Urinary bladder (tissue), 4 donors: Measurements from ENCODE around the gene RPS6KA2. TPM values are rescaled to one million over a fixed set of nuclear protein-coding genes. Genes with fewer than 3 reads are reported as not detected.
A peak's percentile ranks its signal among the peaks of the same experiment; 100 is the strongest.

Experiments used
- DNase-seq: peaks from one replicate; pipeline ENCODE4 v3.0.0-alpha.2; 2015; ENCODE audit errors: extremely low spot score
- H3K27ac ChIP-seq: one replicate; pipeline ENCODE4 v1.5.1; 2013; ENCODE audit warnings: low read depth, mild to moderate bottlenecking, moderate library complexity
- H3K36me3 ChIP-seq: one replicate; pipeline ENCODE4 v1.6.1; 2013; ENCODE audit warnings: mild to moderate bottlenecking, moderate library complexity; ENCODE audit not compliant: insufficient read depth
- H3K4me1 ChIP-seq: one replicate; pipeline ENCODE4 v1.6.1; 2013; ENCODE audit warnings: mild to moderate bottlenecking, moderate library complexity; ENCODE audit not compliant: insufficient read depth
- H3K4me3 ChIP-seq: one replicate; pipeline ENCODE4 v1.5.1; 2013; ENCODE audit warnings: low read depth, low read length
- WGBS: extraction: QIAGEN DNeasy Blood & Tissue Kit; methylation state at CpG from one replicate; pipeline ENCODE4 v1.1.7; 2013; 5-methylcytosine and 5-hydroxymethylcytosine counted together
- polyA plus RNA-seq: library from polyadenylated mRNA; stranded (reverse); fragments of 200-250 nt; gene quantifications from one replicate; pipeline ENCODE4 v1.2.3, GENCODE V29; 2013
- total RNA-seq: library from RNA; depleted of rRNA; stranded (reverse); fragments of >200 nt; gene quantifications from one replicate; pipeline ENCODE4 v1.2.3, GENCODE V29; 2014
- donor health status: healthy with polysubstance abuse.
- donor health status: healthy.

RPS6KA2 gene
- total and polyA plus RNA-seq, 2 donors, result 34.7 to 67.0 TPM

- DNase-seq, result no peak
- Histone ChIP-seq H3K36me3 (no peaks in the 10 kb centered on the region), H3K4me1 (peaks cover 2% of the 10 kb centered on the region), H3K4me3 (no peak overlapping the region), H3K27ac (no peak overlapping the region)
- WGBS, result 72% methylated on average over 8 of the region's 8 CpGs
These were observed 59.9 kb downstream of the RPS6KA2 start for GRCh38 chr6:166567107-166567506.

DNA sequence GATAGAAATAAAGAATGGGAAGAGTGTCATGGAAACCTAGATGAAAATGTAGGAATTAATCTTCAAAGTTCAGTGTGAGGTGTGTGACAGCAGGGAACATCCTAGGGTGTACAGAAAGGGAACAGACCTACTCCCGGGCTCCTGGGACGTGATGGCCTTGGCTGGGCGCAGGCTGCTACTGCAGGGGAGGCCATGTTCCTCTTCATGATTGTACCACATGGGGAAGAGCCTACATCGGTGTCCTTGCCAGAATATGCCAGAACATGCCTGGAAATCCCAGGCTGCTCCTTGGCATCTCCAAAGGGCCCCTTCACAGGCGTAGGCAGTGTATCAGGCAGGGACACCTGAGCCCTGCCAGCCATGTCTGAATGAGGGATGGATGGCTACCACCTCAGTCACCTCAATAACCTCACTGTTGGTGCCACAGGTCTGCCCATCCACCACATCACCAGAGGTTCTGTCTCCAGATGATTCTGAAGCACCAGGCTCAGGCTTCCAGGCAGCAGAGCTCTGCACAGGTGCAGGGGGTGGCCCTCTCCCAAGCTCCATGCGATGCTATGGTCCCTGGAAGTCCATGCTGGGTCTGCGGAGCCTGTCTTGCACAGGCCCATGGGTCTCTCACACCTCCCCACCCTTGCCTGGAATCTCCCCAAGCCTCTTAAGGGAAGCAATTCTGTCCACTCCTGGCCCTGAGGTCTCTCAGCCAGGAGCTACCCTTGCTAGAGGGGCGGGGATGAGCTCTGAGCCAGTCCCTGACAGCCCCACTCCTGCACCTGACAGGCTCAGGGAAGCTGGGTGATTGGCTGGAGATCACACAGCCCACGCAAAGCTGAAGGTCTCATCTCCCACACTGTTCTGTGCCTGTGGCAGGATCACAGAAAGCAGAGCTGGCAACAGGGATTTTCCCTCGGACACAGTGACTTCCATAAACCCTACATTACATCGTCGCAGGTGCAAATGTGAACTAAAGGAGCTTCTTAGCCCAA, 60.7 kb downstream of the RPS6KA2 start:
- no peaks in the 10 kb centered on the region for H3K36me3 ChIP-seq
- peaks cover 2% of the 10 kb centered on the region for H3K4me1 ChIP-seq
- H3K4me3 ChIP-seq, result no peak overlapping the region
- no peak for DNase-seq
- 95% methylated on average over 12 of the region's 12 CpGs for WGBS
- H3K27ac ChIP-seq, result no peak overlapping the region

DNA sequence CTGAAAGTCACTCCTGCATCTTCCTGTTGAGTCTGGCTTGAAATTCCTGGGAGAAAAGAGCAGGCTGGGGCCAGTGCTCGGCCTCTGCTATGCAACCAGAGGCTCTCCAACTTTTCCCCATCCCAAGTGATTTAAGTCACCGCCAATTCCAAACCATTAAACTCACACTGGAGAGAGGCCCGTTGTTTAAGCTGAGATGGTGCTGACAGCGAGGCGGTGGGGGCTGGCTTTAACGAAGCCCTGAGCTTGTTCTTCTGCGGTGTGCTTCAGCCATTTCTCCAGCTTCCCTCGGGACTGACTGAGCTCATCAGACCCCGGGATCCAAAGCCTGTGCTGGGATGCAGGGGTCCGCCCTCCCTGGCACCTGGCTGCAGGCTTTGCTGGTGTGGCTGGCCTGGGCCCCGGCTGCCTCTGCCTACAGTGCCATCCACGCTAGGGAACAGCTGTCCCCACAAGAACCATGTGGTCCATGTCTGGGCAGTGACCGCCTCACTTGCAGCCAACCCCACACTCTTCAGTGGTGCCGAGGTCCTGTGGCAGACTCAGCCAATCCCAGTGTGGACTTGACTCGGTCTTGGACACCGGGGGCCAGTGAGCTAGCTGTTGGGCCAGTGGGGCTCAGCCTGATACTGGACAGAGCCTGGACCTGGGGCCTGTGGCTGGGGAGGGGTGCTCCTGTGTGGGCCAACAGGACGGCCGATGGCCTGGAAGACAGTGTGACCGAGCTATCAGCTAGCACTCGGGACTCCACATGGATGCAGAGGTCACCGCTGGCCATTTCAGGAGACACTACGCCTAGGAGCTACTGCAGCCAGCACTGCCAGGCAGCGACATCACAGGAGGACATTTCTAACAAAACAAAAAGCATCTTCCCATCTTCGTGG, 61.7 kb downstream of the RPS6KA2 start:
- peaks cover 2% of the 10 kb centered on the region for H3K4me1 ChIP-seq
- WGBS, result 75% methylated on average over 24 of the region's 24 CpGs

GRCh38 chr6:166563805-166564204, 63.2 kb downstream of the RPS6KA2 start:
- no peak overlapping the region for H3K27ac ChIP-seq
- H3K4me3 ChIP-seq, result no peak overlapping the region
- peaks cover 2% of the 10 kb centered on the region for H3K4me1 ChIP-seq
- 81% methylated on average over 9 of the region's 9 CpGs for WGBS
- no peak for DNase-seq
- H3K36me3 ChIP-seq, result no peaks in the 10 kb centered on the region

More for the DNA sequence above, 61.7 kb downstream of the RPS6KA2 start:
- Histone ChIP-seq H3K36me3 (no peaks in the 10 kb centered on the region), H3K4me3 (no peak overlapping the region), H3K27ac (peak overlapping the region; percentile 13)
- DNase-seq, result no peak

DNA sequence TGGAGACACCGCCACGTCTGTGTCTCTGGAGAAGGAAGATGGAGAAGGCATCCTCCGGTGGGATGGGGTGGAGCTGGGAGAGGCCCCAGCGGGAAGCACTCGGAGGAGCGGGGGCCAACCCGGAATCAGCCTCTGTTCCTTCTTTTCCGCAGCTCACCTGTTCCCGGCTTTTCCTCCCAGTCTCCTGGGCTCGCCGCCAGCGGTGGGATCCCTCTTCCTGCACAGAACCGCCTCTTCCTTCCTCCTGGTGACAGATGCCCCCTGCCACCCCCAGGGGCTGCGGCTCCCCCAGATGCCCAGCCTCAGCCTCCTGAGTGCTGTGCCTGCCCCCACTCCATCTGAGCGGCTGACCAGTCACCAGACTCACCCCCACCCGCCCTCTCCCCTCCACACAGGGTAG, 63.9 kb downstream of the RPS6KA2 start:
- no peaks in the 10 kb centered on the region for H3K36me3 ChIP-seq
- 83% methylated on average over 16 of the region's 16 CpGs for WGBS
- peaks cover 2% of the 10 kb centered on the region for H3K4me1 ChIP-seq
- H3K27ac ChIP-seq, result no peak overlapping the region
- DNase-seq, result no peak
- H3K4me3 ChIP-seq, result no peak overlapping the region

GRCh38 chr6:166562726-166563125, 64.3 kb downstream of the RPS6KA2 start:
- WGBS, result 97% methylated on average over 9 of the region's 9 CpGs
- DNase-seq, result no peak
- no peaks in the 10 kb centered on the region for H3K36me3 ChIP-seq
- no peak overlapping the region for H3K4me3 ChIP-seq
- no peak overlapping the region for H3K27ac ChIP-seq
- H3K4me1 ChIP-seq, result peaks cover 2% of the 10 kb centered on the region

DNA sequence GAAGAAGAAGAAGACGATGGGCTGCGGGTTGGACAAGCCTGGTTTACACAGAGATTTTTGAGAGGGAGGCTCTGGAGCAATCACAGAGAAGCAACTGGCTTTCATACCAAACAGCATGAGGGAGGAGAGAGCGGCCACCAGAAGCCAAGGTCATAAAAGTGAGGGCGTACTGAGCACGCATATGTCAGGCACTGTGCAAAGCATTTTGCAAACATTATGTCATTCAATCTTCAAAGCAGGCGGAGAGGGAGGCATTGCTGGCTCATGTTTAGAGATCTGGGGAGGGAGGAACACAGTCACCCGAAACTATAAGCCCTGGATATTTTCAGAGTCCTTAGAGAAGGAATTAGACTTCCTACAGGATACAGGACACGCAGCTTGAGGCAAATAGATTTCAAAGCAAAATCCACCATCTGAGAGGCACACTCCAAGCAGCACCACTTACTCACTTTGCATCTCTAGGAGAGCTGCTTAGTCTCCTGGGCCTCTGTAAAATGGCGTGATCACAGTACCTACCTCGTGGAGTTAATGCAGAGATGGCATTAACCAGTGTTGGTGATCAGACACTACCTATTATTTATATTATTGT, 65.2 kb downstream of the RPS6KA2 start:
- 58% methylated on average over 10 of the region's 10 CpGs for WGBS
- Histone ChIP-seq H3K4me3 (no peak overlapping the region), H3K36me3 (no peaks in the 10 kb centered on the region), H3K4me1 (peaks cover 2% of the 10 kb centered on the region), H3K27ac (peak overlapping the region; percentile 79)
- no peak for DNase-seq

DNA sequence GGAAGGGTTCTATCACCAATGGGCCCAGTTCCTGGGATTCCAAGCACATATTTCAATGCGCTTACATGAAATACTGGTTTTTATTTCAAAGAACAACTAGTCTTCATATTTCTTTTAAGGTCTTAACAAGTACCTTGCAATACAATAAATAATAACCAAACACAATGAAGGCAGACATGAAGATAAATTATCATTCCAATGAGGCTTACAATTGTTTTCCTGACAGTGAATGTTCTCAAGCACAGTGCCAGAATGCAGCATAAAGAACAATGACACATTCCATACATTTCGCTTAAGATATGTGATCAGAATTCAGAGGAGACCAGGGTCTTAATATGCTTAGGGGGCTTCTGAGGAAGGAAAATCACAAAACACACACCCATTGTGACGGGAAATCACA, 66.8 kb downstream of the RPS6KA2 start:
- Histone ChIP-seq H3K4me3 (no peak overlapping the region), H3K27ac (no peak overlapping the region), H3K4me1 (peaks cover 2% of the 10 kb centered on the region), H3K36me3 (no peaks in the 10 kb centered on the region)
- DNase-seq, result no peak
- 97% methylated on average over 3 of the region's 3 CpGs for WGBS

GRCh38 chr6:166559662-166560061, 67.4 kb downstream of the RPS6KA2 start:
- Histone ChIP-seq H3K27ac (no peak overlapping the region), H3K4me3 (no peak overlapping the region), H3K4me1 (peaks cover 2% of the 10 kb centered on the region), H3K36me3 (no peaks in the 10 kb centered on the region)
- WGBS, result 96% methylated on average over 1 of the region's 1 CpG
- DNase-seq, result no peak

GRCh38 chr6:166559211-166559610, 67.8 kb downstream of the RPS6KA2 start:
- 95% methylated on average over 5 of the region's 5 CpGs for WGBS

DNA sequence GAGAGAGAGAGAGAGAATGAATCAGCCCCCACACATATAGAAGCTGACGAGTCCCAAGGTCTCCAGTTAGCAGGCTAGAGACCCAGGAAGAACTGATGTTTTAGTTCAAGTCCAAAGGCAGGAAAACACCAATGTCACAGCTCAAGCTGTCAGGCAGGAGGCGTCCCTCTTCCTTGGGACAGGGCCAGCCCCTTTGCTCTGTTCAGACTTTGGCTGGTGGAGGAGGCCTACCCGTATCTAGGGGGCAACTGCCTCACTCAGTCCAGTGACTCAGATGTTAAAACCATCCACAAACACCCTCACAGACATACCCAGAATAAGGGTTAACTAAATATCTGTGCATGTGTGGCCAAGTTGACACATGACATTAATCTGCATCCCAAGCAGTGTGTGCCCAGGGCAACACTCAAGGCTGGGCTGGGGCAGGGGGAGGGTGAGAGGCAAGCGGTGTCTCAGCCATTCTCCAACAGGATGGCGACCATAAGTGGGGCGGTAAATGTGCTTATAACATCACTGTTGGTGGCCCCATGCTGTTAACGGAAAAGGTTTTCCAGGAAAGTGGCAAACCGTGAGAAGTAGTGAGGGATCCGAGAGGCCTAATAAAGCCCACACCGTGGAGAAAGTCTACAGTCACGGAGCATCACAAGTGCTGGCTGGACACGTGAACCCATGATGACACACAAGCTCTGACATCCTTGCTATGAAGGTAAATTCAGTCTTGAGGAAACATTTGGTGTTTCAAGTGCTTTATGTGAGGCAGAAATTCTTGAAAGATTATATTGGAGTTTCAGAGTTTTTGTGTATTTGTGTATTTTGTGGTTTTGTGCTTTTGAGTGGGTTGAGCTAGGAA, 68.7 kb downstream of the RPS6KA2 start:
- WGBS, result 96% methylated on average over 12 of the region's 12 CpGs
- DNase-seq, result no peak
- Histone ChIP-seq H3K4me1 (peaks cover 6% of the 10 kb centered on the region), H3K4me3 (no peak overlapping the region), H3K27ac (no peak overlapping the region), H3K36me3 (no peaks in the 10 kb centered on the region)

More at GRCh38 chr6:166559211-166559610, 67.8 kb downstream of the RPS6KA2 start:
- H3K36me3 ChIP-seq, result no peaks in the 10 kb centered on the region
- no peak overlapping the region for H3K4me3 ChIP-seq
- DNase-seq, result no peak
- H3K27ac ChIP-seq, result no peak overlapping the region
- H3K4me1 ChIP-seq, result peaks cover 5% of the 10 kb centered on the region

DNA sequence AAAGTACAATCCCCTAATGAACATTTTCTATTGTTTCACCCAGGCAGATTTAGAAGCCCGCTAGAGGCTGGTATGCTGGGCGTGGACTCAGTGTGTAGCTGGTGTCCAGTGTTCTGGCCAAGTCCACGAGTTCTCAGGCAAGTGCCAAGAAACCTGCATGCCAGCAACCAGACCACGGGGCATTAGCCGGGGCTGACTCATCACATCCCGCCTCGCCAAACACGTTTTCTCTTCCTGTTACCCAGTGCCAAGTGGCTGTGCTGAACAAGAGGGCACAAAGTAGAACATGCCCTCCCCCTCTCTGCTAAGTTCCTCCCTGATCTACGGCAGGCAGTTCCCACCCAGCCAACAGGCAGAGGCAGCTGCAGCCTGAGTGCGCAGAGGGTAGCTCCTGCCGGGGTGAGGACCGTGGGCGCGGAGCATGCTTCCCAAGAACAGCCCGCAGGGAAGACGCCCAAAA, 70.2 kb downstream of the RPS6KA2 start:
- peaks cover 4% of the 10 kb centered on the region for H3K4me1 ChIP-seq
- DNase-seq, result no peak
- WGBS, result 51% methylated on average over 16 of the region's 16 CpGs
- H3K4me3 ChIP-seq, result no peak overlapping the region
- H3K36me3 ChIP-seq, result no peaks in the 10 kb centered on the region
- peak overlapping the region; percentile 72 for H3K27ac ChIP-seq
